ENCODE data around the gene XRN2.
"Not testable (repeated sequence)": the region's sequence is repeated elsewhere in the genome, so short reads cannot be mapped to it uniquely, and the experiment has no call there.

XRN2 gene

GRCh38 chr20:21344961-21345360 is 41.8 kb downstream of the XRN2 start:
- no peak for DNase-seq (ENCODE audit: low spot score)

GRCh38 chr20:21352703-21353102 is 49.6 kb downstream of the XRN2 start:
- DNase-seq (ENCODE audit: low spot score) = no peak

GRCh38 chr20:21353236-21353635 is 50.1 kb downstream of the XRN2 start:
- DNase-seq (ENCODE audit: low spot score) = no peak

- DNase-seq (ENCODE audit: low spot score) = no peak
Measured at GRCh38 chr20:21355981-21356380, 52.9 kb downstream of the XRN2 start.

GRCh38 chr20:21356386-21356785 is 53.3 kb downstream of the XRN2 start:
- no peak for DNase-seq (ENCODE audit: low spot score)

GRCh38 chr20:21357844-21358243 is 54.7 kb downstream of the XRN2 start:
- DNase-seq (ENCODE audit: low spot score) = no peak

GRCh38 chr20:21358737-21359136 is 55.6 kb downstream of the XRN2 start:
- DNase-seq (ENCODE audit: low spot score) = no peak

- no peak for DNase-seq (ENCODE audit: low spot score)
Measured at GRCh38 chr20:21360705-21361104, 57.6 kb downstream of the XRN2 start.

- no peak for DNase-seq (ENCODE audit: low spot score)
Measured at GRCh38 chr20:21361266-21361665, 58.1 kb downstream of the XRN2 start.

GRCh38 chr20:21364413-21364812 is 61.3 kb downstream of the XRN2 start:
- no peak for DNase-seq (ENCODE audit: low spot score)

GRCh38 chr20:21365771-21366170 is 62.6 kb downstream of the XRN2 start:
- DNase-seq (ENCODE audit: low spot score) = no peak

GRCh38 chr20:21366273-21366672 is 63.1 kb downstream of the XRN2 start:
- DNase-seq (ENCODE audit: low spot score) = not testable (repeated sequence)

- DNase-seq (ENCODE audit: low spot score) = no peak
Measured at GRCh38 chr20:21368791-21369190, 65.7 kb downstream of the XRN2 start.

GRCh38 chr20:21371193-21371592 is 68.1 kb downstream of the XRN2 start:
- DNase-seq (ENCODE audit: low spot score) = no peak

GRCh38 chr20:21372016-21372415 is 68.9 kb downstream of the XRN2 start:
- no peak for DNase-seq (ENCODE audit: low spot score)

- DNase-seq (ENCODE audit: low spot score) = no peak
Measured at GRCh38 chr20:21373436-21373835, 70.3 kb downstream of the XRN2 start.

GRCh38 chr20:21376626-21377025 is 73.5 kb downstream of the XRN2 start:
- DNase-seq (ENCODE audit: low spot score) = no peak

- DNase-seq (ENCODE audit: low spot score) = no peak
Measured at GRCh38 chr20:21377701-21378100, 74.6 kb downstream of the XRN2 start.

- no peak for DNase-seq (ENCODE audit: low spot score)
Measured at GRCh38 chr20:21378259-21378658, 75.1 kb downstream of the XRN2 start.

GRCh38 chr20:21380711-21381110 is 77.6 kb downstream of the XRN2 start:
- DNase-seq (ENCODE audit: low spot score) = no peak

GRCh38 chr20:21381619-21382018 is 78.5 kb downstream of the XRN2 start:
- DNase-seq (ENCODE audit: low spot score) = no peak

GRCh38 chr20:21384308-21384892 is 81.3 kb downstream of the XRN2 start:
- DNase-seq (ENCODE audit: low spot score) = no peak

- no peak for DNase-seq (ENCODE audit: low spot score)
Measured at GRCh38 chr20:21386111-21386510, 83.0 kb downstream of the XRN2 start.

GRCh38 chr20:21387528-21387927 is 84.4 kb downstream of the XRN2 start:
- DNase-seq (ENCODE audit: low spot score) = no peak

GRCh38 chr20:21388566-21388965 is 85.4 kb downstream of the XRN2 start:
- no peak for DNase-seq (ENCODE audit: low spot score)

All from germinal center (tissue), 1 donor.